DND-41 (cell line): ENCODE data around the gene NHEJ1.

ENCODE experiments used
- ATAC-seq: fragments of 200-7000 bp; cut with Tn5 transposase; 3 replicates; pipeline ENCODE4 v1.9.1; 2021; ENCODE audit warnings: low read depth; ENCODE audit not compliant: insufficient read depth
- DNase-seq: peaks from one replicate; pipeline ENCODE4 v3.0.0-alpha.2; 2020
- H2AFZ ChIP-seq: 2 replicates; pipeline ENCODE4 v1.6.0; 2012; ENCODE audit warnings: low read depth, low read length
- H3K27ac ChIP-seq: 2 replicates; pipeline ENCODE4 v1.5.1; 2012; ENCODE audit warnings: low read length, inconsistent platforms
- H3K27me3 ChIP-seq: fragments of 200-600 bp; sonication (generic); 2 replicates; pipeline ENCODE4 v1.6.0; 2012; ENCODE audit warnings: low read length, mild to moderate bottlenecking, inconsistent platforms; ENCODE audit not compliant: insufficient read depth, poor library complexity
- H3K36me3 ChIP-seq: 2 replicates; pipeline ENCODE4 v1.5.1; 2012; ENCODE audit warnings: low read length, inconsistent platforms; ENCODE audit not compliant: insufficient read depth
- H3K4me1 ChIP-seq: 2 replicates; pipeline ENCODE4 v1.5.1; 2012; ENCODE audit warnings: mild to moderate bottlenecking, low read length; ENCODE audit not compliant: insufficient read depth
- H3K4me2 ChIP-seq: 2 replicates; pipeline ENCODE4 v1.6.0; 2012; ENCODE audit warnings: mild to moderate bottlenecking, moderate library complexity, low read length, inconsistent platforms; ENCODE audit not compliant: insufficient read depth
- H3K4me3 ChIP-seq, 2 experiments: fragments of 200-600 bp in 1 of 2; shearing (Covaris generic) in 1 of 2; 2 replicates each; pipeline ENCODE4 v1.5.1; 2012 to 2016; ENCODE audit warnings: inconsistent platforms in 2 of 2, low read length in 2 of 2, mild to moderate bottlenecking in 2 of 2, low read depth in 1 of 2, moderate library complexity in 1 of 2
- H3K79me2 ChIP-seq: 2 replicates; pipeline ENCODE4 v1.6.0; 2012; ENCODE audit warnings: low read length, inconsistent platforms; ENCODE audit not compliant: insufficient read depth
- H3K9ac ChIP-seq: 2 replicates; pipeline ENCODE4 v1.6.0; 2012; ENCODE audit warnings: low read depth, mild to moderate bottlenecking, inconsistent platforms, low read length, moderate library complexity
- H3K9me3 ChIP-seq: 2 replicates; pipeline ENCODE4 v1.5.1; 2012; ENCODE audit warnings: low read length, moderate library complexity, mild to moderate bottlenecking, inconsistent platforms; ENCODE audit not compliant: insufficient read depth, severe bottlenecking
- H4K20me1 ChIP-seq: 2 replicates; pipeline ENCODE4 v1.6.0; 2012; ENCODE audit warnings: low read length; ENCODE audit not compliant: insufficient read depth
- EZH2 ChIP-seq: IDR thresholded peaks from 3 replicates; pipeline ENCODE4 v1.6.1; 2012; ENCODE audit warnings: borderline replicate concordance, low read depth, mild to moderate bottlenecking, moderate library complexity, low read length, inconsistent platforms; ENCODE audit not compliant: severe bottlenecking
- TF ChIP-seq, protein P1 (sequence below): IDR thresholded peaks from 2 replicates; pipeline ENCODE4 v1.5.1; 2012; ENCODE audit warnings: borderline replicate concordance, low read length, moderate library complexity, mild to moderate bottlenecking; ENCODE audit not compliant: poor library complexity, severe bottlenecking; ENCODE audit errors: extremely low read depth

The NHEJ1 gene

DNA sequence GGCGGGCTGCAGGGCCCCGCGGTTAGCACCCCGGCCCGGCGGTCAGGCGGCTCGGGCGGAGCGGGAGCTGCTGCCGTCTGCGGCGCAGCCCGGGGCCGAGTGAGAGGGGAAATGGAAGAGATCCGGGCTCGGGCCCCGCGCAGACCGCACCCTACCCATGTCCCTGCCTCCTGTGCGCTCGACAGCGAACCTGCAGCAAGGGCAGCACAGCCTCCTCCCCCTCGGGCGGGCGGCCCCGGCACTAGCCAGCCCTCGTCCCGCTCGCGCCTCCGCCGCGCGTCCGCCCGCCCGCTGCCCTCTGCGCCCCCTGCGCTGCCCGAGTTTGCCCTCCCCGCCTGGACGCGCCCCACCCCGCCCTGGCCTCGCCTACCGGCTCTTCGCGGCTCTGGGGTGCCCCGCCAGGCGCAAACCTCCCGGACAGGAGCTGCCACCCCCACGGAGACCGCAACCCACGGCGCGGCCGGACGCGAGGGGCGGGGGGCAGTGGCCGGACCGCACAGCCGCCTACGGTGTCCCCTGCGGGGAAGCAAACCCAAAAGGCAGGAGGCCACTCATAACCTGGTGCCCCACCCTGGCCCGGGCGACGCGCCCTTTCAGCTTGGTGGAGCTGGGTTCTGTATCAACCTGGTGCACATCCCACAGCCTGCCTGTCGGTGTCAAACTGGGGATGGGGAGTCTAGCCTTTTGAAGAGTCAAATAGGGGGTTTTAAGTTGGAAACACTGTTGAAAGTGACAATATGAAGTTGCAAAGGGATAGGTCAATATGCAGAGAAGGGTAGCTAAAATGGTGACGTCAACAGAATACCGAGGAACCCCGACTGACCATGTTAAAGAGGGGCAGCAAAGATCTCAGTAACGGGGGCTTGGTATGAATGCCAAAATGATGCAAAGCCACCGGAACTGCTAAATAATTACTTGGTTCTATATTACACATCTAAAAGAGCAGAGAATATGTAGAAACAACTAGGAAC, 99.5 kb downstream of the NHEJ1 start, which contains the start of gene IHH:
Gene IHH (minus strand): TSS at position 101 of the 971 bp plus-strand sequence. CDS start 454 bp downstream, outside the sequence.
- H3K27me3 ChIP-seq: no peaks in the 10 kb centered on the region
- no peak for TF ChIP-seq EZH2
- TF ChIP-seq, protein P1, sequence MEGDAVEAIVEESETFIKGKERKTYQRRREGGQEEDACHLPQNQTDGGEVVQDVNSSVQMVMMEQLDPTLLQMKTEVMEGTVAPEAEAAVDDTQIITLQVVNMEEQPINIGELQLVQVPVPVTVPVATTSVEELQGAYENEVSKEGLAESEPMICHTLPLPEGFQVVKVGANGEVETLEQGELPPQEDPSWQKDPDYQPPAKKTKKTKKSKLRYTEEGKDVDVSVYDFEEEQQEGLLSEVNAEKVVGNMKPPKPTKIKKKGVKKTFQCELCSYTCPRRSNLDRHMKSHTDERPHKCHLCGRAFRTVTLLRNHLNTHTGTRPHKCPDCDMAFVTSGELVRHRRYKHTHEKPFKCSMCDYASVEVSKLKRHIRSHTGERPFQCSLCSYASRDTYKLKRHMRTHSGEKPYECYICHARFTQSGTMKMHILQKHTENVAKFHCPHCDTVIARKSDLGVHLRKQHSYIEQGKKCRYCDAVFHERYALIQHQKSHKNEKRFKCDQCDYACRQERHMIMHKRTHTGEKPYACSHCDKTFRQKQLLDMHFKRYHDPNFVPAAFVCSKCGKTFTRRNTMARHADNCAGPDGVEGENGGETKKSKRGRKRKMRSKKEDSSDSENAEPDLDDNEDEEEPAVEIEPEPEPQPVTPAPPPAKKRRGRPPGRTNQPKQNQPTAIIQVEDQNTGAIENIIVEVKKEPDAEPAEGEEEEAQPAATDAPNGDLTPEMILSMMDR: no peak
- no peak within 1 kb of the TSS for H3K27ac ChIP-seq
- no peaks in the 10 kb centered on the region for H3K9me3 ChIP-seq
- no peaks in the 10 kb centered on the region for H3K4me1 ChIP-seq
- H2AFZ ChIP-seq: no peak within 1 kb of the TSS
- no peaks in the 10 kb centered on the region for H4K20me1 ChIP-seq
- ATAC-seq: no peak
- no peak within 1 kb of the TSS for H3K4me2 ChIP-seq
- no peak within 1 kb of the TSS for H3K9ac ChIP-seq
- no peaks in the 10 kb centered on the region for H3K36me3 ChIP-seq
- DNase-seq: no peak
- no peaks in the 10 kb centered on the region for H3K79me2 ChIP-seq
- no peak within 1 kb of the TSS for H3K4me3 ChIP-seq

DNA sequence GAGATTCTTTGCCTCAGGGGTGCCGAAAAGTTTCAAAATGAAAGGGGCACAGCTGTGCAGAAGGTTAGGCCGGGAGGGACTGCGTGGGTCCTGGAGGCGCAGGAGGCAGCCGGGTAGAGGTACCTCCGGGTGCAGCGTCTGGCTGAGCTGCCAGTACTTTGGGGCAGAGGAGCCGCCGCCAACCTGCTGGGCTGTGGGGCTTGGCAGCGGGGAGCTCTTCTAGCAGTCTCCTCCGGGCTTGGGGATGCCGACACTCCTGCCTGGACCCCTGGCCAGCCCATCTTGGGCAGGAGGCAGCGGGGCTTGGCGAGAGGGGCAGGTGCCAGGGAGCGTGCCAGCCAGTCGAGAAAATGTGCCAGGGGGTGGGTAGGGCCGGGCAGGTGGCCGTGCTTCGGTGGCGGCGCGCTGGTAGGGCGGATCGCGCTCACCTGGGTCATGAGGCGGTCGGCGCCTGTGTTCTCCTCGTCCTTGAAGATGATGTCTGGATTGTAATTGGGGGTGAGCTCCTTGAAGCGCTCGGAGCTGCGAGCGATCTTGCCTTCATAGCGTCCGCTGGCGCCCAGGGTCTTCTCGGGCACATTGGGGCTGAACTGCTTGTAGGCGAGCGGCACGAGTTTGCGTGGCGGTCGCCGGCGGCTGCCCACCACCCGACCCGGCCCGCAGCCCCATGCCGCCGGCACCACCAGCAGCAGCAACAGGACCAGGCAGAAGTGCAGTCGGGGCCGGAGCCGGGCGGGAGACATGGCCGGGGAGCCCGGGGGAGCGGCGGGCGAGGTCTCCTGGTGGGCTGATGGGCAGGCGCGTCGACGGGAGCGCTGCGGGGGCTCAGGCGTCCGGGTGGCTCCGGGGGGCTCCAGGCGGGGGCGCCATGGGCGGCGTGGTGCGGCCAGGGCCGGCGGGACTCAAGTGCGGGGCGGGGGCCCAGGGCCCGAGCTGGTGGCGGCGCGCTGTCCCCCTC, 100.6 kb downstream of the NHEJ1 start:
- no peak for DNase-seq
- TF ChIP-seq EZH2: no peak
- TF ChIP-seq, protein P1: no peak

DNA sequence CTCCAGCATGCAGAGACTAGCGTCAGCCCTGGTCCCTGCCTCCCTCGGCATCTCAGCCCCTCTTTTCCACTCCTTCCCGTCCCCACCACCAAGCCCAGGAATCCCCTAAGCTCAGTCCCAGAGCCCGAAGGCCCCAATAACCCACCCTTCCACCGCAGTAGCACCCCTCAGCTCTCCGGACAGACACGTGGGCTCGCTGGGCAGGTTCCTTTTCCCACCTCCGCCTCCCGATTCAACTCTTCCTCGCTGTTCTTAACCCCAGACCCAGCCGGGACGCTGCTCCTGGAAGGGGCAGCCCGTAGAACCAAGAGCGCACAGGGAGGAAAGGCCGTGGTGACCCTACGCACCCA, 101.3 kb downstream of the NHEJ1 start:
- Histone ChIP-seq H3K4me1 (no peaks in the 10 kb centered on the region), H3K27me3 (no peaks in the 10 kb centered on the region), H3K9ac (no peak overlapping the region), H4K20me1 (no peaks in the 10 kb centered on the region), H2AFZ (no peak overlapping the region), H3K4me2 (no peak overlapping the region), H3K27ac (no peak overlapping the region), H3K36me3 (no peaks in the 10 kb centered on the region), H3K79me2 (no peaks in the 10 kb centered on the region), H3K9me3 (no peaks in the 10 kb centered on the region), H3K4me3 (no peak overlapping the region)
- DNase-seq (no peak), ATAC-seq (no peak)
- TF ChIP-seq, protein P1: no peak
- no peak for TF ChIP-seq EZH2

More for the DNA sequence above, 100.6 kb downstream of the NHEJ1 start:
- Histone ChIP-seq H3K9ac (no peak overlapping the region), H3K4me2 (no peak overlapping the region), H3K4me1 (no peaks in the 10 kb centered on the region), H3K27me3 (no peaks in the 10 kb centered on the region), H3K4me3 (no peak overlapping the region), H2AFZ (no peak overlapping the region), H4K20me1 (no peaks in the 10 kb centered on the region), H3K9me3 (no peaks in the 10 kb centered on the region), H3K36me3 (no peaks in the 10 kb centered on the region), H3K27ac (no peak overlapping the region), H3K79me2 (no peaks in the 10 kb centered on the region)
- no peak for ATAC-seq
